Measurements from ENCODE around the gene COL24A1.

Gene COL24A1

DNA sequence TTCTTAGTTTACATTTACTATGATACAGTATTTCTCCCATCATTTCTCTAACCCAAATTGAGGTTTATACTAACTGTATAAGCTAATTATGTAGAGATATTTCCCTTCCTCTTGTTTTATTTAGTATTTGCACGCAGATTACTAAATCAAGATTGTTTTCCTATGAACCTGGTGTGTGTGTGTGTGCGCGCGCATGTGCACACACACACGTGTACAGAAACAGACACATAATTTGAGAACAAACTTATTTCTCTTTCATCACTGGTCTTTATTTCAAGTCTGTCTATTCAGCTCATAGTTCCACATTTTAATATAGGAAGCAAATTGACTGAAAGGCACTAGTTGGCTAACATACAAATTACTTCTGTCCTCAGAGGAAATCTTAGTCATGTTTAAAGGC lies 19.7 kb upstream of the COL24A1 start:
- TF ChIP-seq CTCF (IDR thresholded peaks at IDR 0.05; ENCODE audit: low read depth, low read length, poor library complexity, severe bottlenecking) (no peak), EZH2phosphoT487 (IDR thresholded peaks at IDR 0.05; ENCODE audit: borderline replicate concordance, low read length) (no peak)
- Histone ChIP-seq H3K4me1 (ENCODE audit: control insufficient read depth, low read length) (no peaks in the 10 kb centered on the region), H4K20me1 (ENCODE audit: control insufficient read depth, insufficient read depth, low read depth, low read length) (no peaks in the 10 kb centered on the region), H3K9me2 (replicated peaks; ENCODE audit: control insufficient read depth, low read length) (no peaks in the 10 kb centered on the region), H3F3A (ENCODE audit: control insufficient read depth, insufficient read depth) (no peaks in the 10 kb centered on the region), H3K79me2 (ENCODE audit: control insufficient read depth, low read length) (no peaks in the 10 kb centered on the region), H3K27me3 (ENCODE audit: control insufficient read depth, low read length) (no peaks in the 10 kb centered on the region), H3K4me2 (ENCODE audit: low read length) (no peak overlapping the region), H3K4me3 (ENCODE audit: low read length) (no peak overlapping the region), H3K27ac (ENCODE audit: low read depth, low read length) (no peak overlapping the region), H3K9me3 (ENCODE audit: control insufficient read depth, insufficient read depth, low read length) (no peaks in the 10 kb centered on the region; the same call in 1 of the 2 replicates), H3K36me3 (ENCODE audit: control insufficient read depth, low read length) (no peaks in the 10 kb centered on the region)

GRCh38 chr1:86175756-86176155 lies 19.2 kb upstream of the COL24A1 start:
- Histone ChIP-seq H3K79me2 (ENCODE audit: control insufficient read depth, low read length) (no peaks in the 10 kb centered on the region), H3F3A (ENCODE audit: control insufficient read depth, insufficient read depth) (no peaks in the 10 kb centered on the region), H3K4me2 (ENCODE audit: low read length) (no peak overlapping the region), H3K9me3 (ENCODE audit: control insufficient read depth, insufficient read depth, low read length) (no peaks in the 10 kb centered on the region; the same call in 1 of the 2 replicates), H3K36me3 (ENCODE audit: control insufficient read depth, low read length) (no peaks in the 10 kb centered on the region), H4K20me1 (ENCODE audit: control insufficient read depth, insufficient read depth, low read depth, low read length) (no peaks in the 10 kb centered on the region), H3K4me1 (ENCODE audit: control insufficient read depth, low read length) (no peaks in the 10 kb centered on the region), H3K27ac (ENCODE audit: low read depth, low read length) (no peak overlapping the region), H3K27me3 (ENCODE audit: control insufficient read depth, low read length) (no peaks in the 10 kb centered on the region), H3K4me3 (ENCODE audit: low read length) (no peak overlapping the region), H3K9me2 (replicated peaks; ENCODE audit: control insufficient read depth, low read length) (no peaks in the 10 kb centered on the region)
- TF ChIP-seq EZH2phosphoT487 (IDR thresholded peaks at IDR 0.05; ENCODE audit: borderline replicate concordance, low read length) (no peak), CTCF (IDR thresholded peaks at IDR 0.05; ENCODE audit: low read depth, low read length, poor library complexity, severe bottlenecking) (no peak)

GRCh38 chr1:86169625-86170024 lies 13.1 kb upstream of the COL24A1 start:
- no peaks in the 10 kb centered on the region for H3K79me2 ChIP-seq (ENCODE audit: control insufficient read depth, low read length)
- H3F3A ChIP-seq (ENCODE audit: control insufficient read depth, insufficient read depth), result no peaks in the 10 kb centered on the region
- no peaks in the 10 kb centered on the region for H4K20me1 ChIP-seq (ENCODE audit: control insufficient read depth, insufficient read depth, low read depth, low read length)
- no peaks in the 10 kb centered on the region for H3K36me3 ChIP-seq (ENCODE audit: control insufficient read depth, low read length)
- H3K4me1 ChIP-seq (ENCODE audit: control insufficient read depth, low read length), result no peaks in the 10 kb centered on the region
- no peaks in the 10 kb centered on the region for H3K27me3 ChIP-seq (ENCODE audit: control insufficient read depth, low read length)
- no peaks in the 10 kb centered on the region; the same call in 1 of the 2 replicates for H3K9me3 ChIP-seq (ENCODE audit: control insufficient read depth, insufficient read depth, low read length)
- no peak for TF ChIP-seq CTCF (IDR thresholded peaks at IDR 0.05; ENCODE audit: low read depth, low read length, poor library complexity, severe bottlenecking)
- no peak for TF ChIP-seq EZH2phosphoT487 (IDR thresholded peaks at IDR 0.05; ENCODE audit: borderline replicate concordance, low read length)
- no peak overlapping the region for H3K4me2 ChIP-seq (ENCODE audit: low read length)
- no peaks in the 10 kb centered on the region for H3K9me2 ChIP-seq (replicated peaks; ENCODE audit: control insufficient read depth, low read length)
- H3K4me3 ChIP-seq (ENCODE audit: low read length), result no peak overlapping the region
- H3K27ac ChIP-seq (ENCODE audit: low read depth, low read length), result no peak overlapping the region

All from DOHH2 (cell line).